Motor neuron (in vitro differentiated cells): ENCODE measurements around the gene RPUSD2. TPM values are rescaled to one million over a fixed set of nuclear protein-coding genes. Genes with fewer than 3 reads are reported as not detected.
A peak's percentile ranks its signal among the peaks of the same experiment; 100 is the strongest.

Experiments
- ATAC-seq, 8 experiments: fragments of 200-7000 bp; cut with Tn5 transposase; replicated peaks in 6 of 8; 2 replicates each; pipeline ENCODE4 v1.8.0; 2021; ENCODE audit warnings: mild to moderate bottlenecking in 8 of 8, moderate library complexity in 8 of 8
- H3K27ac ChIP-seq, 2 donors: fragments of 250-450 bp; sonication (Bioruptor Pico); 2 replicates each; pipeline ENCODE4 v1.9.0; 2021; ENCODE audit warnings: antibody characterized with exemption in 2 of 2, mild to moderate bottlenecking in 2 of 2, moderate library complexity in 1 of 2
- H3K4me1 ChIP-seq, 2 donors: fragments of 250-450 bp; sonication (Bioruptor Pico); replicated peaks in 1 of 2; 2 replicates each; pipeline ENCODE4 v1.6.1; 2021; ENCODE audit warnings: antibody characterized with exemption in 2 of 2, mild to moderate bottlenecking in 2 of 2, moderate library complexity in 1 of 2
- H3K4me3 ChIP-seq, 5 donors: fragments of 250-450 bp; sonication (Bioruptor Pico); 2 replicates each; pipeline ENCODE4 v1.9.0; 2021; ENCODE audit warnings: antibody characterized with exemption in 5 of 5, mild to moderate bottlenecking in 5 of 5, moderate library complexity in 4 of 5
- WGBS, 10 experiments: fragments of 450-650 bp; shearing (Covaris generic); methylation state at CpG; one replicate each; pipeline ENCODE4 v1.0.0; 2022; 5-methylcytosine and 5-hydroxymethylcytosine counted together
- in situ Hi-C, 9 experiments: fragments of 400-800 bp; cut with MboI; loops; one replicate each; pipeline ENCODE4 v1.15.0; 2021; ENCODE audit warnings: low sequenced_read_pairs in 9 of 9, low pct_unique_long_range_greater_than_20kb in 2 of 9; ENCODE audit not compliant: unreplicated experiment in 9 of 9
- total RNA-seq, 8 experiments: library from RNA; unstranded; fragments of 300-600 nt; gene quantifications; 2 replicates each; pipeline versions ENCODE4 v1.2.3 to v1.2.4, GENCODE V29; 2022

RPUSD2 gene
- total RNA-seq = 10 to 100 TPM in 6 of 8 experiments, 1 to 10 TPM in 2; 8.5 to 12.6 (median 11.1) TPM

- WGBS, 10 experiments = 0 to 3% (median 0%) methylated on average over 1 to 10 of the region's 62 CpGs; no CpG with 5 or more reads in 1 of the 10 experiments
- in situ Hi-C loops = no loop called here
- peak within 1 kb of the TSS; percentile 79 to 82 for H3K27ac ChIP-seq
Measured at GRCh38 chr15:40569129-40569953, at the start of gene RPUSD2. RPUSD2 (plus strand) TSS chr15:40569299; CDS start chr15:40569338, 39 bp downstream.

GRCh38 chr15:40523611-40524010 is 45.5 kb upstream of the RPUSD2 start:
- no peak overlapping the region for H3K27ac ChIP-seq
- in situ Hi-C loops = no loop called here
- H3K4me1 ChIP-seq = no peaks in the 10 kb centered on the region
- no peak for ATAC-seq
- no peak overlapping the region for H3K4me3 ChIP-seq

More at GRCh38 chr15:40569129-40569953, at the start of gene RPUSD2:
- H3K4me3 ChIP-seq = peak within 1 kb of the TSS; percentile 63 to 95 (median 86)
- ATAC-seq = peak; percentile 63 to 71 (median 67)
- peaks cover 10 to 11% of the 10 kb centered on the region in 2 donors for H3K4me1 ChIP-seq

- Histone ChIP-seq H3K27ac (no peak overlapping the region), H3K4me1 (no peaks in the 10 kb centered on the region), H3K4me3 (no peak overlapping the region)
- ATAC-seq = no peak
- in situ Hi-C loops = no loop called here
- 40 to 100% (median 86%) methylated on average over 1 to 3 of the region's 3 CpGs; no CpG with 5 or more reads in 5 of the 10 experiments for WGBS, 10 experiments
Measured at GRCh38 chr15:40525855-40526254, 43.2 kb upstream of the RPUSD2 start.

GRCh38 chr15:40528801-40529200 is 40.3 kb upstream of the RPUSD2 start:
- Histone ChIP-seq H3K4me1 (peaks cover 0 to 7% of the 10 kb centered on the region in 2 donors), H3K4me3 (no peak overlapping the region), H3K27ac (no peak overlapping the region)
- ATAC-seq = no peak
- in situ Hi-C loops = no loop called here
- 91 to 95% (median 93%) methylated on average over 3 to 6 of the region's 6 CpGs; no CpG with 5 or more reads in 7 of the 10 experiments for WGBS, 10 experiments

- H3K4me3 ChIP-seq = no peak overlapping the region
- peaks cover 14 to 32% of the 10 kb centered on the region in 2 donors for H3K4me1 ChIP-seq
- 43 to 100% (median 85%) methylated on average over 3 to 4 of the region's 4 CpGs; no CpG with 5 or more reads in 1 of the 10 experiments for WGBS, 10 experiments
- ATAC-seq = peak in 3 of 8 experiments; percentile 65 to 86 (median 67)
- in situ Hi-C loops = no loop called here
- H3K27ac ChIP-seq = no peak overlapping the region
Measured at GRCh38 chr15:40533763-40534364, 35.2 kb upstream of the RPUSD2 start.

- H3K27ac ChIP-seq = no peak overlapping the region
- peaks cover 19 to 37% of the 10 kb centered on the region in 2 donors for H3K4me1 ChIP-seq
- H3K4me3 ChIP-seq = no peak overlapping the region
- ATAC-seq = no peak
- in situ Hi-C loops = no loop called here
- 51 to 100% (median 78%) methylated on average over 1 to 3 of the region's 5 CpGs; no CpG with 5 or more reads in 4 of the 10 experiments for WGBS, 10 experiments
Measured at GRCh38 chr15:40534371-40534770, 34.7 kb upstream of the RPUSD2 start.

- ATAC-seq = peak in 1 of 8 experiments; percentile 9
- Histone ChIP-seq H3K4me1 (peaks cover 25 to 44% of the 10 kb centered on the region in 2 donors), H3K27ac (no peak overlapping the region), H3K4me3 (no peak overlapping the region)
- in situ Hi-C loops = no loop called here
- 30 to 93% (median 73%) methylated on average over 1 to 3 of the region's 5 CpGs; no CpG with 5 or more reads in 3 of the 10 experiments for WGBS, 10 experiments
Measured at GRCh38 chr15:40536501-40536900, 32.6 kb upstream of the RPUSD2 start.

- WGBS, 10 experiments = 49 to 60% (median 58%) methylated on average over 1 to 5 of the region's 6 CpGs; no CpG with 5 or more reads in 7 of the 10 experiments
- ATAC-seq = peak in 7 of 8 experiments; percentile 76 to 98 (median 97)
- no peak overlapping the region for H3K4me3 ChIP-seq
- peaks cover 25 to 37% of the 10 kb centered on the region in 2 donors for H3K4me1 ChIP-seq
- in situ Hi-C loops = no loop called here
- H3K27ac ChIP-seq = peak overlapping the region in 1 of 2 donors; percentile 45
Measured at GRCh38 chr15:40538976-40539375, 30.1 kb upstream of the RPUSD2 start.

- H3K4me3 ChIP-seq = no peak overlapping the region
- peaks cover 17 to 20% of the 10 kb centered on the region in 2 donors for H3K4me1 ChIP-seq
- ATAC-seq = no peak
- H3K27ac ChIP-seq = no peak overlapping the region
- in situ Hi-C loops = no loop called here
- WGBS, 10 experiments = 33 to 100% (median 92%) methylated on average over 1 to 3 of the region's 3 CpGs; no CpG with 5 or more reads in 2 of the 10 experiments
Measured at GRCh38 chr15:40543082-40543481, 26.0 kb upstream of the RPUSD2 start.

GRCh38 chr15:40543631-40544294 is 25.3 kb upstream of the RPUSD2 start:
- H3K4me3 ChIP-seq = no peak overlapping the region
- H3K27ac ChIP-seq = no peak overlapping the region
- H3K4me1 ChIP-seq = peaks cover 13 to 19% of the 10 kb centered on the region in 2 donors
- 20 to 100% (median 80%) methylated on average over 1 to 3 of the region's 5 CpGs; no CpG with 5 or more reads in 1 of the 10 experiments for WGBS, 10 experiments
- ATAC-seq = no peak
- in situ Hi-C loops = no loop called here

- in situ Hi-C loops = no loop called here
- Histone ChIP-seq H3K4me1 (peaks cover 10 to 20% of the 10 kb centered on the region in 2 donors), H3K27ac (no peak overlapping the region), H3K4me3 (no peak overlapping the region)
- no peak for ATAC-seq
- WGBS, 10 experiments = 20 to 80% (median 80%) methylated on average over 1 of the region's 1 CpG; no CpG with 5 or more reads in 7 of the 10 experiments
Measured at GRCh38 chr15:40545457-40545856, 23.6 kb upstream of the RPUSD2 start.

- H3K4me1 ChIP-seq = peaks cover 10 to 25% of the 10 kb centered on the region in 2 donors
- H3K4me3 ChIP-seq = no peak overlapping the region
- peak in 3 of 8 experiments; percentile 36 to 88 (median 45) for ATAC-seq
- in situ Hi-C loops = no loop called here
- WGBS, 10 experiments = 46 to 100% (median 82%) methylated on average over 1 to 2 of the region's 2 CpGs; no CpG with 5 or more reads in 6 of the 10 experiments
- H3K27ac ChIP-seq = peak overlapping the region in 1 of 2 donors; percentile 44
Measured at GRCh38 chr15:40548610-40549009, 20.5 kb upstream of the RPUSD2 start.
